ENCODE results near the gene ANKRD13D. TPM values are rescaled to one million over a fixed set of nuclear protein-coding genes. Genes with fewer than 3 reads are reported as not detected.

Gene ANKRD13D
- total and polyA plus RNA-seq, 11 donors, result 7.6 to 43.6 (median 12.8) TPM

DNA sequence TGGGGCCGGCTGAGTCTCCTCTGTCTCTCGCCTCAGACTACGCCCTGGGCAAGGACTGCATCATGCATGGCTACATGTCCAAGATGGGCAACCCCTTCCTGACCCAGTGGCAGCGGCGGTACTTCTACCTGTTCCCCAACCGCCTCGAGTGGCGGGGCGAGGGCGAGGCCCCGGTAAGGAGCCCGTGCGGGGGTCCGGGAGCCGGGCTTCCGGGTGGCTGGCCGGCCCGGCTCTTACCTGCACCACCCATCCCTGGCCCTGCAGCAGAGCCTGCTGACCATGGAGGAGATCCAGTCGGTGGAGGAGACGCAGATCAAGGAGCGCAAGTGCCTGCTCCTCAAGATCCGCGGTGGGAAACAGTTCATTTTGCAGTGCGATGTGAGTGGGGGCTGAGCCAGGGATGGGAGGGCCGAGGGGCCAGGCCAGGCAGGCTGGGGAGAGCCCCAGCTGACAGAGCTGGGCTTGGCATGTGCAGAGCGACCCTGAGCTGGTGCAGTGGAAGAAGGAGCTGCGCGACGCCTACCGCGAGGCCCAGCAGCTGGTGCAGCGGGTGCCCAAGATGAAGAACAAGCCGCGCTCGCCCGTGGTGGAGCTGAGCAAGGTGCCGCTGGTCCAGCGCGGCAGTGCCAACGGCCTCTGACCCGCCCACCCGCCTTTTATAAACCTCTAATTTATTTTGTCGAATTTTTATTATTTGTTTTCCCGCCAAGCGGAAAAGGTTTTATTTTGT lies 4.1 kb upstream of the ANKRD13D start:
- peak in 4 of 5 donors; percentile 18 to 54 (median 22) for DNase-seq
- H3K27ac ChIP-seq, result peak overlapping the region in 4 of 12 donors; percentile 44 to 100 (median 96)
- no peak for TF ChIP-seq POLR2A (IDR thresholded peaks at IDR 0.05)
- TF ChIP-seq, protein P1, sequence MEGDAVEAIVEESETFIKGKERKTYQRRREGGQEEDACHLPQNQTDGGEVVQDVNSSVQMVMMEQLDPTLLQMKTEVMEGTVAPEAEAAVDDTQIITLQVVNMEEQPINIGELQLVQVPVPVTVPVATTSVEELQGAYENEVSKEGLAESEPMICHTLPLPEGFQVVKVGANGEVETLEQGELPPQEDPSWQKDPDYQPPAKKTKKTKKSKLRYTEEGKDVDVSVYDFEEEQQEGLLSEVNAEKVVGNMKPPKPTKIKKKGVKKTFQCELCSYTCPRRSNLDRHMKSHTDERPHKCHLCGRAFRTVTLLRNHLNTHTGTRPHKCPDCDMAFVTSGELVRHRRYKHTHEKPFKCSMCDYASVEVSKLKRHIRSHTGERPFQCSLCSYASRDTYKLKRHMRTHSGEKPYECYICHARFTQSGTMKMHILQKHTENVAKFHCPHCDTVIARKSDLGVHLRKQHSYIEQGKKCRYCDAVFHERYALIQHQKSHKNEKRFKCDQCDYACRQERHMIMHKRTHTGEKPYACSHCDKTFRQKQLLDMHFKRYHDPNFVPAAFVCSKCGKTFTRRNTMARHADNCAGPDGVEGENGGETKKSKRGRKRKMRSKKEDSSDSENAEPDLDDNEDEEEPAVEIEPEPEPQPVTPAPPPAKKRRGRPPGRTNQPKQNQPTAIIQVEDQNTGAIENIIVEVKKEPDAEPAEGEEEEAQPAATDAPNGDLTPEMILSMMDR (IDR thresholded peaks at IDR 0.05), result no peak

DNA sequence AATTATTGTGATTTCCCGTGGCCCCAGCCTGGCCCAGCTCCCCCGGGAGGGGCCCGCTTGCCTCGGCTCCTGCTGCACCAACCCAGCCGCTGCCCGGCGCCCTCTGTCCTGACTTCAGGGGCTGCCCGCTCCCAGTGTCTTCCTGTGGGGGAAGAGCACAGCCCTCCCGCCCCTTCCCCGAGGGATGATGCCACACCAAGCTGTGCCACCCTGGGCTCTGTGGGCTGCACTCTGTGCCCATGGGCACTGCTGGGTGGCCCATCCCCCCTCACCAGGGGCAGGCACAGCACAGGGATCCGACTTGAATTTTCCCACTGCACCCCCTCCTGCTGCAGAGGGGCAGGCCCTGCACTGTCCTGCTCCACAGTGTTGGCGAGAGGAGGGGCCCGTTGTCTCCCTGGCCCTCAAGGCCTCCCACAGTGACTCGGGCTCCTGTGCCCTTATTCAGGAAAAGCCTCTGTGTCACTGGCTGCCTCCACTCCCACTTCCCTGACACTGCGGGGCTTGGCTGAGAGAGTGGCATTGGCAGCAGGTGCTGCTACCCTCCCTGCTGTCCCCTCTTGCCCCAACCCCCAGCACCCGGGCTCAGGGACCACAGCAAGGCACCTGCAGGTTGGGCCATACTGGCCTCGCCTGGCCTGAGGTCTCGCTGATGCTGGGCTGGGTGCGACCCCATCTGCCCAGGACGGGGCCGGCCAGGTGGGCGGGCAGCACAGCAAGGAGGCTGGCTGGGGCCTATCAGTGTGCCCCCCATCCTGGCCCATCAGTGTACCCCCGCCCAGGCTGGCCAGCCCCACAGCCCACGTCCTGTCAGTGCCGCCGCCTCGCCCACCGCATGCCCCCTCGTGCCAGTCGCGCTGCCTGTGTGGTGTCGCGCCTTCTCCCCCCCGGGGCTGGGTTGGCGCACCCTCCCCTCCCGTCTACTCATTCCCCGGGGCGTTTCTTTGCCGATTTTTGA lies 3.3 kb upstream of the ANKRD13D start:
- Histone ChIP-seq H3K4me3 (peak overlapping the region in 1 of 12 donors; percentile 89), H3K27ac (peak overlapping the region in 9 of 12 donors; percentile 13 to 100 (median 96)), H3K27me3 (no peaks in the 10 kb centered on the region), H3K9me3 (no peaks in the 10 kb centered on the region), H3K36me3 (peaks cover 6 to 75% (median 63%) of the 10 kb centered on the region in 9 donors), H3K4me1 (peaks cover 5 to 85% (median 28%) of the 10 kb centered on the region in 12 donors)
- WGBS, 4 donors, result 87 to 90% (median 89%) methylated on average over 32 to 39 of the region's 39 CpGs
- no peak for TF ChIP-seq POLR2A (IDR thresholded peaks at IDR 0.05)
- TF ChIP-seq, protein P1 (IDR thresholded peaks at IDR 0.05), result no peak
- intact Hi-C loops (cut with DNase I), result no loop called here
- ATAC-seq (no peak), DNase-seq (peak in 4 of 5 donors; percentile 16 to 67 (median 28))

More for the DNA sequence above, 4.1 kb upstream of the ANKRD13D start:
- Histone ChIP-seq H3K27me3 (no peaks in the 10 kb centered on the region), H3K4me1 (peaks cover 5 to 85% (median 21%) of the 10 kb centered on the region in 12 donors), H3K9me3 (no peaks in the 10 kb centered on the region), H3K4me3 (peak overlapping the region in 1 of 12 donors; percentile 89), H3K36me3 (peaks cover 6 to 75% (median 69%) of the 10 kb centered on the region in 9 donors)
- WGBS, 4 donors, result 89 to 92% (median 91%) methylated on average over 35 to 45 of the region's 45 CpGs
- no peak for ATAC-seq
- intact Hi-C loops (cut with DNase I), result no loop called here

DNA sequence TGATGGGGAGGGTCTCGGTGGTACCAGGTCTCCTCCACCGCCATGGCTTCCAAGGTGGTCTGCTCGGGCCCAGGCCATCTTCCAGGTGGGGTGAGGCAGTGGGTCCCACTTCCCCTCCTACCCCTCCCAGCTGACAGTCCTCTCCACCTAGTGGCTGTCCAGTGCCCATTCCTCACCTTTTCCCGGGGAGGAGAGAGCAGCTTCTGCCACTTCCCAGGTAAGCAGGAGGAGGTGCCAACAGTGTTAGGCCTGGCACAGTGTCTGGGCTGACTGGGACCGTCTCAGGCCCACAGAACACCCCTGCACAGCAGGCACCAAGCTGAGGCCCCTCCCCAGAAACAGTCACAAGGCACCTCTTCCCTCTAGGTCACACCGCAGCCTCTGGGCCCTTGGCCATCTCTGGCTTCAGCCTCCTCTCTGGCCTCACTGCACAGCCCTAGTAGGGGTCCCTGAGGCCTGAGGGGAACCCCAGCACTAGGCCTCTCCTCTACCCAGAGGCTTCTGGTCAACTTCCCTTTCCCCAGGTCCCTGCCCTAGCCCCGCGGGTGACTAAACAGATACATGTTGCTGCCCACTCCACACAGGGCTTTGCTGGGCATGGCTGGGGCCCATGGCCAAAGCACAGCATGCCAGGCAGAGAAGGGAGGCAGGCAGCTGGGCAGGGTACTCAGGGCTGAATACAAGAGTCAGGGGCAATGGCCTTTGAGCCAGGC lies 2.3 kb upstream of the ANKRD13D start:
- no peak for ATAC-seq
- peaks cover 6 to 75% (median 58%) of the 10 kb centered on the region in 9 donors for H3K36me3 ChIP-seq
- peaks cover 5 to 85% (median 31%) of the 10 kb centered on the region in 12 donors for H3K4me1 ChIP-seq

More for the DNA sequence above, 2.3 kb upstream of the ANKRD13D start:
- 75 to 80% (median 78%) methylated on average over 7 to 8 of the region's 8 CpGs for WGBS, 4 donors
- peak in 3 of 5 donors; percentile 40 to 75 (median 54) for DNase-seq
- Histone ChIP-seq H3K4me3 (peak overlapping the region in 1 of 12 donors; percentile 89), H3K27ac (peak overlapping the region in 11 of 12 donors; percentile 89 to 100 (median 95)), H3K9me3 (no peaks in the 10 kb centered on the region), H3K27me3 (no peaks in the 10 kb centered on the region)
- intact Hi-C loops (cut with DNase I), result no loop called here
- TF ChIP-seq POLR2A (IDR thresholded peaks at IDR 0.05), result no peak

Data from heart left ventricle (tissue), 16 donors.